Adrenal gland (tissue), 5 donors: ENCODE data around the gene MLC1.

Experiments used
- CTCF ChIP-seq, 6 experiments: fragments of 450-650 bp in 4 of 6; fragments of 200-600 bp in 2 of 6; sonication (generic) in 1 of 6; IDR thresholded peaks; 1 replicate in 5 of 6; 2 replicates in 1 of 6; pipeline versions ENCODE4 v1.5.1 to v1.8.0; 2016 to 2021; ENCODE audit warnings: antibody characterized with exemption in 6 of 6, mild to moderate bottlenecking in 2 of 6, moderate library complexity in 1 of 6
- POLR2A ChIP-seq, 2 donors: fragments of 450-650 bp; IDR thresholded peaks; one replicate each; pipeline ENCODE4 v1.6.1; 2017; ENCODE audit warnings: antibody characterized with exemption in 2 of 2, mild to moderate bottlenecking in 2 of 2, moderate library complexity in 1 of 2
- donor health status: DM: no; HTN: no; CAD: no.

DNA sequence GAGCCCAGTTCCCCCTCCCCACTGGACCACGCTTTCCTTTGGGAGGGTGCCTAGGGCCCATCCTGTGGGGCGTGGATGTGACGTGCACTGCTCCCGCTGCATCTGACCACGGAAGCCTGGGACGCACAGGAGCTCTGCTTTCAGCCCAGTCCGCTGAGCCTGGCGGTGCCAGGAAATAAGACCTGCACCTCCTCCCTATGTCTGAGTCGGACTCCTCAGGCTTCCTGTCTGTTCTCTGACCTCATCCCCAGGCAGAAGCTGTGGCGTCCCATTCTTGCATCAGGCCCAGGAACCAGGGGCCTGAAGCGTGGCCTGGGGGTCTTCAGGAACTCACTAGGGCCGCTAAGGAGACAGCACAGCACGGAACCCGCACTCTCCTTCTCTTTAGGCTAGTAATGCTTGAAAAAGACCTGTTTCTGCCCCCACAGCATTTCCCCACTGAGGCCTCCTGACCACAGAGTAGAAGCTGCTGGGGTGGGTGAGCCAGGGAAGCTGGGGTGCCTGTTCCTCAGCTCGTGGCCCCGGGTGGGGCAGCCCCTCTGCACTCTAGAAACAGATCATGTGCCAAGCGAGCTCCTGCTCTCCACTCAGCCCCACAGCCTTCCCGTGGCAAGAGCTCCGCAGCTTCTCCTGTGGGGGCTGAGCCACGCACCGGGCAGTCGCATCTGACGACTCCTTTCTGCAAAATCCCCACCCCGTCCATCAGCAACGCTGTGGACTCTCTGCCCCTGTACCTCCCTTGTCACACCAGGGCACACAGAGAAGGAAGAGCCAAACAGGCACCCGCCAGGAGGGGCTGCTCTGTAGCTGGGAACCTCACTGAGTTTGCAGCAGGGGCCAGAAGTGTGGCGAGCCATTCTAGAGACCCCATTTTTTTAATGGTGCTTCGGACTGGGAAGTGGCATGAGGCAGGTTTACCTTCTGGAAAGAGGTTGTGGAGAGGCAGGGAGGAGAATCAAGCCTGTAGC, 27.2 kb upstream of the MLC1 start:
- TF ChIP-seq CTCF (IDR thresholded peaks at IDR 0.05) (no peak), POLR2A (IDR thresholded peaks at IDR 0.05) (no peak)
